Measurements from ENCODE around the gene LHFPL4. TPM values are rescaled to one million over a fixed set of nuclear protein-coding genes. Genes with fewer than 3 reads are reported as not detected.

The LHFPL4 gene
- total and polyA plus RNA-seq, 2 experiments from 2014 or later, result 0.19 TPM; not detected in 1

DNA sequence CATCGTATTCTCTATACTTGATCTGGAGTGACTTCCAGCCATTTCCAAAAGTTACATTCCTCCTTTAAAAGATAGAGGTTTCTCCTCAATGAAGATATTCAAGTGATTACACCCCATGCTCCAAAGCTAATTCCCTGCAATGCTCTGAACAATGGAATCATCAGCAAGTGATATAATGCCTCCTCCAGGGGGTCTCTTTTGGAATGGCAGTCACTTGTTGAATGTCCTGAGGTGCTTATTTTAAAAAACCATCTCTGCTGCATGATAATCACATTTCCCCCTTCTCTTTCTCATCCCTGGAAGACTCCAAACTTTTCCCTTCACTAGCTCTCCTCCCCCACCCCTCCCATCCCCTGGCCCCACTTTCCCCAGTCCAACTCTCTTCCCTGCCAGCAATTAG, 2.6 kb downstream of the LHFPL4 start:
- Histone ChIP-seq H3K4me3 (no peak overlapping the region), H4K20me1 (ENCODE audit: insufficient read depth) (no peaks in the 10 kb centered on the region), H2AFZ (no peak overlapping the region), H3K27ac (no peak overlapping the region), H3K79me2 (ENCODE audit: insufficient read depth) (no peaks in the 10 kb centered on the region), H3K4me1 (ENCODE audit: insufficient read depth) (no peaks in the 10 kb centered on the region), H3K9me2 (ENCODE audit: insufficient read depth) (no peaks in the 10 kb centered on the region), H3F3A (ENCODE audit: insufficient read depth) (no peaks in the 10 kb centered on the region), H3K4me2 (ENCODE audit: unreplicated experiment) (no peak overlapping the region), H3K9me3 (ENCODE audit: low read depth) (no peaks in the 10 kb centered on the region), H3K9ac (no peak overlapping the region), H3K27me3 (replicated peaks; ENCODE audit: insufficient read depth) (peaks cover 9% of the 10 kb centered on the region), H3K36me3 (ENCODE audit: low read depth) (no peaks in the 10 kb centered on the region)
- in situ Hi-C loops (cut with MboI), result no loop called here
- no peak for DNase-seq
- WGBS, 2 experiments (ENCODE audit: low coverage in 1 of 2, low lambda C conversion rate in 2 of 2, missing lambda C conversion rate in 2 of 2), result 59 to 68% methylated on average over 1 of the region's 1 CpG
- TF ChIP-seq EZH2 (IDR thresholded peaks at IDR 0.05; ENCODE audit: insufficient read depth, poor library complexity, severe bottlenecking) (no peak), EZH2phosphoT487 (IDR thresholded peaks at IDR 0.05; ENCODE audit: insufficient read depth, low read depth) (no peak)

- no peaks in the 10 kb centered on the region for H3K36me3 ChIP-seq (ENCODE audit: low read depth)
- TF ChIP-seq EZH2phosphoT487 (IDR thresholded peaks at IDR 0.05; ENCODE audit: insufficient read depth, low read depth), result no peak
- no peak for TF ChIP-seq EZH2 (IDR thresholded peaks at IDR 0.05; ENCODE audit: insufficient read depth, poor library complexity, severe bottlenecking)
- no peak overlapping the region for H2AFZ ChIP-seq
- H3K4me2 ChIP-seq (ENCODE audit: unreplicated experiment), result no peak overlapping the region
- no peak for DNase-seq
- H3F3A ChIP-seq (ENCODE audit: insufficient read depth), result no peaks in the 10 kb centered on the region
- H3K4me3 ChIP-seq, result no peak overlapping the region
- H3K9me2 ChIP-seq (ENCODE audit: insufficient read depth), result no peaks in the 10 kb centered on the region
- H3K27me3 ChIP-seq (replicated peaks; ENCODE audit: insufficient read depth), result no peaks in the 10 kb centered on the region; the same call in 1 of the 2 replicates
- no peaks in the 10 kb centered on the region for H3K9me3 ChIP-seq (ENCODE audit: low read depth)
- H3K27ac ChIP-seq, result no peak overlapping the region
- no peak overlapping the region for H3K9ac ChIP-seq
- WGBS, 2 experiments (ENCODE audit: low coverage in 1 of 2, low lambda C conversion rate in 2 of 2, missing lambda C conversion rate in 2 of 2), result 42 to 50% methylated on average over 2 of the region's 2 CpGs
- in situ Hi-C loops (cut with MboI), result no loop called here
- no peaks in the 10 kb centered on the region for H3K4me1 ChIP-seq (ENCODE audit: insufficient read depth)
- H4K20me1 ChIP-seq (ENCODE audit: insufficient read depth), result no peaks in the 10 kb centered on the region
- H3K79me2 ChIP-seq (ENCODE audit: insufficient read depth), result no peaks in the 10 kb centered on the region
Observed at GRCh38 chr3:9549600-9549999, 4.0 kb downstream of the LHFPL4 start.

- no peaks in the 10 kb centered on the region for H4K20me1 ChIP-seq (ENCODE audit: insufficient read depth)
- WGBS, 2 experiments (ENCODE audit: low coverage in 1 of 2, low lambda C conversion rate in 2 of 2, missing lambda C conversion rate in 2 of 2), result 35 to 39% methylated on average over 5 of the region's 5 CpGs
- no peaks in the 10 kb centered on the region for H3K4me1 ChIP-seq (ENCODE audit: insufficient read depth)
- no peak overlapping the region for H3K4me2 ChIP-seq (ENCODE audit: unreplicated experiment)
- no peaks in the 10 kb centered on the region for H3K9me2 ChIP-seq (ENCODE audit: insufficient read depth)
- H3K36me3 ChIP-seq (ENCODE audit: low read depth), result no peaks in the 10 kb centered on the region
- TF ChIP-seq EZH2 (IDR thresholded peaks at IDR 0.05; ENCODE audit: insufficient read depth, poor library complexity, severe bottlenecking) (no peak), EZH2phosphoT487 (IDR thresholded peaks at IDR 0.05; ENCODE audit: insufficient read depth, low read depth) (no peak)
- H3K27me3 ChIP-seq (replicated peaks; ENCODE audit: insufficient read depth), result no peaks in the 10 kb centered on the region; the same call in 1 of the 2 replicates
- in situ Hi-C loops (cut with MboI), result no loop called here
- no peak overlapping the region for H3K9ac ChIP-seq
- no peaks in the 10 kb centered on the region for H3K79me2 ChIP-seq (ENCODE audit: insufficient read depth)
- no peak overlapping the region for H3K4me3 ChIP-seq
- H3F3A ChIP-seq (ENCODE audit: insufficient read depth), result no peaks in the 10 kb centered on the region
- no peak overlapping the region for H3K27ac ChIP-seq
- H2AFZ ChIP-seq, result no peak overlapping the region
- H3K9me3 ChIP-seq (ENCODE audit: low read depth), result no peaks in the 10 kb centered on the region
- no peak for DNase-seq
Observed at GRCh38 chr3:9548991-9549390, 4.6 kb downstream of the LHFPL4 start.

GRCh38 chr3:9542182-9542581, 11.4 kb downstream of the LHFPL4 start:
- H3K27ac ChIP-seq, result no peak overlapping the region
- DNase-seq, result no peak
- no peak overlapping the region for H3K9ac ChIP-seq
- TF ChIP-seq EZH2phosphoT487 (IDR thresholded peaks at IDR 0.05; ENCODE audit: insufficient read depth, low read depth), result no peak
- no peak for TF ChIP-seq EZH2 (IDR thresholded peaks at IDR 0.05; ENCODE audit: insufficient read depth, poor library complexity, severe bottlenecking)
- no peak overlapping the region for H3K4me3 ChIP-seq
- no peaks in the 10 kb centered on the region for H3K9me3 ChIP-seq (ENCODE audit: low read depth)
- no peaks in the 10 kb centered on the region for H3K4me1 ChIP-seq (ENCODE audit: insufficient read depth)
- H4K20me1 ChIP-seq (ENCODE audit: insufficient read depth), result no peaks in the 10 kb centered on the region
- no peaks in the 10 kb centered on the region for H3K79me2 ChIP-seq (ENCODE audit: insufficient read depth)
- 0 out of 2 replicates have a peak, but pooled peaks cover 2% of the 10 kb centered on the region for H3K27me3 ChIP-seq (replicated peaks; ENCODE audit: insufficient read depth)
- 32 to 37% methylated on average over 3 of the region's 3 CpGs for WGBS, 2 experiments (ENCODE audit: low coverage in 1 of 2, low lambda C conversion rate in 2 of 2, missing lambda C conversion rate in 2 of 2)
- in situ Hi-C loops (cut with MboI), result no loop called here
- no peaks in the 10 kb centered on the region for H3F3A ChIP-seq (ENCODE audit: insufficient read depth)
- H3K36me3 ChIP-seq (ENCODE audit: low read depth), result no peaks in the 10 kb centered on the region
- no peak overlapping the region for H3K4me2 ChIP-seq (ENCODE audit: unreplicated experiment)
- no peaks in the 10 kb centered on the region for H3K9me2 ChIP-seq (ENCODE audit: insufficient read depth)
- H2AFZ ChIP-seq, result no peak overlapping the region

GRCh38 chr3:9536212-9536611, 17.4 kb downstream of the LHFPL4 start:
- H3K27me3 ChIP-seq (replicated peaks; ENCODE audit: insufficient read depth), result peaks cover 15% of the 10 kb centered on the region
- H3K79me2 ChIP-seq (ENCODE audit: insufficient read depth), result no peaks in the 10 kb centered on the region
- no peaks in the 10 kb centered on the region for H3K9me2 ChIP-seq (ENCODE audit: insufficient read depth)
- no peak for DNase-seq
- H3F3A ChIP-seq (ENCODE audit: insufficient read depth), result no peaks in the 10 kb centered on the region
- H2AFZ ChIP-seq, result no peak overlapping the region
- no peak overlapping the region for H3K4me3 ChIP-seq
- no peak for TF ChIP-seq EZH2 (IDR thresholded peaks at IDR 0.05; ENCODE audit: insufficient read depth, poor library complexity, severe bottlenecking)
- no peak for TF ChIP-seq EZH2phosphoT487 (IDR thresholded peaks at IDR 0.05; ENCODE audit: insufficient read depth, low read depth)
- H3K4me2 ChIP-seq (ENCODE audit: unreplicated experiment), result no peak overlapping the region
- no peaks in the 10 kb centered on the region for H4K20me1 ChIP-seq (ENCODE audit: insufficient read depth)
- H3K27ac ChIP-seq, result no peak overlapping the region
- H3K9me3 ChIP-seq (ENCODE audit: low read depth), result no peaks in the 10 kb centered on the region
- H3K36me3 ChIP-seq (ENCODE audit: low read depth), result no peaks in the 10 kb centered on the region
- H3K9ac ChIP-seq, result no peak overlapping the region
- in situ Hi-C loops (cut with MboI), result no loop called here
- no peaks in the 10 kb centered on the region for H3K4me1 ChIP-seq (ENCODE audit: insufficient read depth)
